Cardiac ventricle fibroblast (primary cell): ENCODE data around the gene BCHE. TPM values are rescaled to one million over a fixed set of nuclear protein-coding genes. Genes with fewer than 3 reads are reported as not detected.

ENCODE experiments used
- total RNA-seq: library from RNA; depleted of rRNA; stranded (reverse); fragments of >200 nt; gene quantifications from 2 replicates; pipeline ENCODE4 v1.2.3, GENCODE V29; 2015

Gene BCHE
- 1.9 and 2.9 TPM in 2 replicates for total RNA-seq

DNA sequence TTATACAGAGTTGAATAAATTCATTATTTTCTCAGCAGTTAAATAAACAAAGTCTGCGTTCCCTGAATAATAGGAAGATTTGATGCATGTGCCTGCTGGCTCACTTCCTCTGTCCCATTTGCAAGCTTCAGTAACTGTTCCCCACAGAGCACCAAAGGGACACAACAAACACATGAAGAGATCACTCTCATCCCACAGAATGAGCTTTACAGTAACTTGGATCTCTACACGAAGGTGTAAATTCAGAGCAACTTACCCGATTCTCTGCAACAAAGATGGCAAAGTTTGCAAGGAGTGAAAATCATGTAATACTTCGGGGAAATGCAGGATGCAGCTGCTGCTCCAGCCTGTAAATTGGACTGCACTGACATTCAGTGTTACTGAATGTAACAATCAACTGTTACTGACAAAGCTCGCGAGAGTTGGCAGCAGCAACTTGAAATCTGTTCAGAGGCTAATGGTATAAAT is at the start of gene BCHE:
Gene BCHE, minus strand, starts transcription at position 366 of the 468 bp plus-strand sequence. CDS start 6,390 bp downstream, outside the sequence.

